OCI-LY3 (cell line): ENCODE measurements around the gene PNPLA2.

Experiments used
- EZH2phosphoT487 ChIP-seq: fragments of 200-600 bp; shearing (Covaris generic); IDR thresholded peaks from 2 replicates; pipeline ENCODE4 v1.6.1; 2018; ENCODE audit warnings: antibody characterized with exemption, mixed run types, low read depth
- TF ChIP-seq, protein P1 (sequence below): fragments of 200-600, 300-600 bp; sonication (generic); IDR thresholded peaks from 2 replicates; pipeline ENCODE4 v1.5.1; 2014; ENCODE audit warnings: antibody characterized with exemption, low read length, low read depth

- TF ChIP-seq EZH2phosphoT487: no peak
- TF ChIP-seq, protein P1, sequence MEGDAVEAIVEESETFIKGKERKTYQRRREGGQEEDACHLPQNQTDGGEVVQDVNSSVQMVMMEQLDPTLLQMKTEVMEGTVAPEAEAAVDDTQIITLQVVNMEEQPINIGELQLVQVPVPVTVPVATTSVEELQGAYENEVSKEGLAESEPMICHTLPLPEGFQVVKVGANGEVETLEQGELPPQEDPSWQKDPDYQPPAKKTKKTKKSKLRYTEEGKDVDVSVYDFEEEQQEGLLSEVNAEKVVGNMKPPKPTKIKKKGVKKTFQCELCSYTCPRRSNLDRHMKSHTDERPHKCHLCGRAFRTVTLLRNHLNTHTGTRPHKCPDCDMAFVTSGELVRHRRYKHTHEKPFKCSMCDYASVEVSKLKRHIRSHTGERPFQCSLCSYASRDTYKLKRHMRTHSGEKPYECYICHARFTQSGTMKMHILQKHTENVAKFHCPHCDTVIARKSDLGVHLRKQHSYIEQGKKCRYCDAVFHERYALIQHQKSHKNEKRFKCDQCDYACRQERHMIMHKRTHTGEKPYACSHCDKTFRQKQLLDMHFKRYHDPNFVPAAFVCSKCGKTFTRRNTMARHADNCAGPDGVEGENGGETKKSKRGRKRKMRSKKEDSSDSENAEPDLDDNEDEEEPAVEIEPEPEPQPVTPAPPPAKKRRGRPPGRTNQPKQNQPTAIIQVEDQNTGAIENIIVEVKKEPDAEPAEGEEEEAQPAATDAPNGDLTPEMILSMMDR: no peak
Measured at GRCh38 chr11:791658-792534, 26.8 kb upstream of the PNPLA2 start.
